ENCODE results near the gene FCHSD2.
"Not testable (repeated sequence)": the region's sequence is repeated elsewhere in the genome, so short reads cannot be mapped to it uniquely, and the experiment has no call there.

FCHSD2 gene

DNA sequence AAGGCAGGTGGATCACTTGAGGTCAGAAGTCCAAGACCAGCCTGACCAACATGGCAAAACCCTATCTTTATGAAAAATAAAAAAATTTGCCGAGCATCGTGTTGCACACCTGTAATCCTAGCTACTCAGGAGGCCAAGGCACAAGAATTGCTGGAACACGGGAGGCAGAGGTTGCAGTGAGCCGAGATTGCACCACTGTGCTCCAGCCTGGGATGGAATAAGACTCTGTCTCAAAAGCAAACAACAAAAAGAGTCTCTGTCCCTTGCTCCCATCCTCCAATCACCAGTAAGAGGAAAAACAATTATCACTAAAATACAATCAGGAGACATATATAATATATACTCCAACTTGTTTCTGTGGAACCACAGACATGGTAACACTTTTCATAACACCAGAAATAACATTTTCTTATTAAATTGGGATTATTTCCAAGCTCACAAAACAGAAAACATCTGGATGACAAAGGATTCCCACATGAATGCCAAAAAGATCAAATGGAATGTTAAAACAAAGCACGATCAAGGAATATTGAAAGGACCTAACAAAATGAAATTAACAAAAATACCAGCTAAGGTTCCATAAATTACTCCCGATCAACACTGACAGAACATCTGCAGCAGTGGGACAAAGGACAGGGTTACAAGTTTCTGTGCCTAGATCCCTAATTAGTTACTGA is 15.2 kb downstream of the FCHSD2 start:
- no peak for DNase-seq (ENCODE audit: low read depth in 3 of 3, low spot score in 1 of 3)

DNA sequence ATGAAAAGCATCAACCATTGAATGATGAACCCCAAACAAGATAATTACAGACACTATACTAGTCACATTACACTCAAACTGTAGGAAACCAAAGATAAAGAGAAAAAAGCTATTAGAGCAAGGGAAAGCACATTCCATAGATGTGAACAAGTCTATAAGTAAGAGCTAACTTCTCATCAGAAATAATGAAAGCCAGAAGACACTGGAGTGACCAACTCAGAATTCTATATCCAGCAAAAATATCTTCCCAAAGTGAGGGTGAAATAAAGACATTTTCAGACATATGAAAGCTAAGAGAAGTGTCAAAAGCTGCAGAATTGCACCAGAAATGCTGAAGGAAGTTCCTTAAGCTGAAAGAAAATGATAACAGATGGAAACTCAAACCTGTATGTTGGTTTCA is 17.3 kb downstream of the FCHSD2 start:
- DNase-seq (ENCODE audit: low read depth in 3 of 3, low spot score in 1 of 3), result no peak

GRCh38 chr11:73123892-73124291 is 18.2 kb downstream of the FCHSD2 start:
- DNase-seq (ENCODE audit: low read depth in 3 of 3, low spot score in 1 of 3), result not testable (repeated sequence)

DNA sequence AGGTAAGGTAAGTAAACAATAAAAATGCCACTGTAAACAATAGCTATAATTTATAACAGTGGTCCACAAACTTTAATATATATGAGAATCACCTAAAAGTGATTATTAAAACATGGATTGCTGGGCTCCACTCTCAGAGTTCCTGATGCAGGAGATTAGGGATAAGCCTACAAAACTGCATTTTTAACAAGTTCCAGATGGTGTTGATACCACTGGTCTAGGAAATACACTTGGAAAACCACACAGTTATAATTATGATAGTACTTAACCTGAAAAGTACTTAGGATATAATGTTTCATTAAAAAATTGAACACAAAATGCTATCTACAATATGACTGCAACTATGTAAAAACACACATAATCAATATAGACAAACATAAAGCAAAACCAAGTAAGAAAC is 20.4 kb downstream of the FCHSD2 start:
- DNase-seq (ENCODE audit: low read depth in 3 of 3, low spot score in 1 of 3), result no peak

DNA sequence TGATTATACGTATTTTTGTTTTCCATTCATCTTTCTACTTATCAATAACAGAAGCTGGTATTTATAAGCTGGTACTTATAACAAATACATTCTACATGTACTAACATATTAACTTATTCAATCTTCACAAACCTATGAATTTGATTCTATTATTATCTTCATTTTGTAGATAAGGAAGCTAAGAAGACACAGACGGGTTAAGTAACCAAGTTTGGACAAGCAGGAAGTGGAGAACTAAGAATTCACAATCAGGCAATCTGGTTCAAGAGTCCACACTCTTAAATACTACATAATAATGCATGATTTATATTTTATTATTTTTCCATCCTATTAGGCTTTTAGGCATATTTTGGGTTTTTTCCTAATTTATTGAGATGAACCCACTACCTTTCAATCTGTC is 25.0 kb downstream of the FCHSD2 start:
- DNase-seq (ENCODE audit: low read depth in 3 of 3, low spot score in 1 of 3), result no peak

- no peak for DNase-seq (ENCODE audit: low read depth in 3 of 3, low spot score in 1 of 3)
These were observed 25.5 kb downstream of the FCHSD2 start for GRCh38 chr11:73116636-73117035.

GRCh38 chr11:73114835-73115220 is 27.3 kb downstream of the FCHSD2 start:
- DNase-seq (ENCODE audit: low read depth in 3 of 3, low spot score in 1 of 3), result no peak

- DNase-seq (ENCODE audit: low read depth in 3 of 3, low spot score in 1 of 3), result no peak
These were observed 27.8 kb downstream of the FCHSD2 start for GRCh38 chr11:73114110-73114834.

- DNase-seq (ENCODE audit: low read depth in 3 of 3, low spot score in 1 of 3), result no peak
These were observed 28.7 kb downstream of the FCHSD2 start for GRCh38 chr11:73113426-73113825.

GRCh38 chr11:73107597-73107996 is 34.5 kb downstream of the FCHSD2 start:
- no peak for DNase-seq (ENCODE audit: low read depth in 3 of 3, low spot score in 1 of 3)

DNA sequence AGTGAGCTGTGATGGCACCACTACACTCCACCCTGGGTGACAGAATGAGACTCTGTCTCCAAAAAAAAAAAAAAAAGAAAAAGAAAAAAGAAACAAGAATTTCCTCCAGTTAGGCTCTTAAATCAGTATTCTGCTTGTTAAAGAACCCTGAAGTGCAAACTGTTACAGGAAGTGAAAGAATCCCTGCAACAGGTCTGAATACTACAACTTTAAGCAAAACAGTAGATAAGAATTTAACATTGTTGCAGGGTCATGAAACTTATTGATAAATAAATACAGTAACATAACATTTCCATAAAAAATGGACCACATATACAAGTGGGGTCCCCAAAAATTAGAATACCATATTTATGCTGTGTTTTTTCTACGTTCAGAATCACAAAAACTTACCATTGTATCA is 35.8 kb downstream of the FCHSD2 start:
- no peak for DNase-seq (ENCODE audit: low read depth in 3 of 3, low spot score in 1 of 3)

GRCh38 chr11:73100578-73100977 is 41.5 kb downstream of the FCHSD2 start:
- DNase-seq (ENCODE audit: low read depth in 3 of 3, low spot score in 1 of 3), result no peak

GRCh38 chr11:73099512-73100266 is 42.4 kb downstream of the FCHSD2 start:
- no peak for DNase-seq (ENCODE audit: low read depth in 3 of 3, low spot score in 1 of 3)

GRCh38 chr11:73095613-73096012 is 46.5 kb downstream of the FCHSD2 start:
- no peak for DNase-seq (ENCODE audit: low read depth in 3 of 3, low spot score in 1 of 3)

DNA sequence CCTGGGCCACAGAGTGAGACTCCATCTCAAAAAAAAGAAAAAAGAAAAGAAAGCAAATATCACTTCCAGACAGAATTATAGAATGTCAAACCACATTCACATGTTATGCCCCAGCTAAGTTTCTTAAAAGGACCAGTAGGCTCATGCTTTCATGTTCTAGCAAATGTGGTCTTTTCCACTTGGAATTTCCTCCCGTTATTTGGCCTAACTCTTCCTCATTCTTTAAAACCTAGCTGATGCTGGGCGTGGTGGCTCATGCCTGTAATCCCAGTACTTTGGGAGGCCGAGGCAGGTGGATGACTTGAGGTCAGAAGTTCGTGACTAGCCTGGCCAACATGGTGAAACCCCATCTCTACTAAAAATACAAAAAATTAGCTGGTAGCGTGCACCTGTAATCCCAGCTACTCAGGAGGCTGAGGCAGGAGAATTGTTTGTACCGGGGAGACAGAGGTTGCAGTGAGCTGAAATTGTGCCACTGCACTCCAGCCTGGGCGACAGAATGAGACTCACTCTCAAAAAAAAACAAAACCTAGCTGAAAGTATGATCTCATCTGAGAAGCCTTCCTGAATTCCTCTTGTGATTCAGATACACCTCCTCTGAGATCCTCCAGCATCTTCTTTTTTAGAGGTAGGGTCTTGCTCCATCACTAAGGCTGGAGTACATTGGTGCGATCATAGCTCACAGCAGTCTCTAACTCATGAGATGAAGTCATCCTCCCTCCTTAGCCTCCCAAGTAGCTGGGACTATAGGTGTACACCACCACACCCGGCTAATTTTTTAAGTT is 50.4 kb downstream of the FCHSD2 start:
- no peak for DNase-seq (ENCODE audit: low read depth in 3 of 3, low spot score in 1 of 3)

- no peak for DNase-seq (ENCODE audit: low read depth in 3 of 3, low spot score in 1 of 3)
These were observed 54.4 kb downstream of the FCHSD2 start for GRCh38 chr11:73087730-73088129.

DNA sequence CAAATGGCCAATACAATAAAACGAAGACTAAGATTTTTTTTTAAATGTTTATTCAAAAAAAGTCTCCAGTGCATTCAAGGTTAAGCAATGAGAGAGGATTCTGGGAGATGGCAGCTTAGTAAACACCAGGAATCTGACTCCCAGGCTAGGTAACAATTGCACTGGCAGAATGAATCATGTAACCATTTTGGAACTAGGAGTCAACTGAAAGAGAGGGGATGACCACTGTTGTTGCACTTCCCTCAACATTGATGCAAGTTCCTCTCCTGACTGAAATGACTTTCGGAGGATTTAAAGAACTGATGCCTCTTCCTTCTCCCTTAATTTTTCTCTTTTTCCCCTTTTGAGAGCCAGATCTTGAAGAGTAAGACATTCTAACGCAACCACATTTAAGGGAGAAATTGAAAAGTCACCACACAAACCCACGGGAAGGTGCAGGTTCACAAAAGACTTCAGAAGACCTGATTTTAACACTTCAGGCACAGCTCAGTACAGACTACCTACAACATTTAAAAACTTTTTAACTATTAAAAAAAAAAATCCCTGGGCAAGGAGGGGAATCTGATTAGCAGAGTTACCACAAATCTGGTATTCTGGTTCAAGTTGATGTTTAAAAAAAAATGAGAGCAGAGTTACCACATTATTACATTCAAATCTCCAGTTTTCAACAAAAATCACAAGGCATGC is 56.8 kb downstream of the FCHSD2 start:
- DNase-seq (ENCODE audit: low read depth in 3 of 3, low spot score in 1 of 3), result no peak

- DNase-seq (ENCODE audit: low read depth in 3 of 3, low spot score in 1 of 3), result no peak
These were observed 63.5 kb downstream of the FCHSD2 start for GRCh38 chr11:73078631-73079030.

GRCh38 chr11:73077454-73077853 is 64.7 kb downstream of the FCHSD2 start:
- DNase-seq (ENCODE audit: low read depth in 3 of 3, low spot score in 1 of 3), result no peak

- no peak for DNase-seq (ENCODE audit: low read depth in 3 of 3, low spot score in 1 of 3)
These were observed 67.8 kb downstream of the FCHSD2 start for GRCh38 chr11:73074319-73074718.

DNA sequence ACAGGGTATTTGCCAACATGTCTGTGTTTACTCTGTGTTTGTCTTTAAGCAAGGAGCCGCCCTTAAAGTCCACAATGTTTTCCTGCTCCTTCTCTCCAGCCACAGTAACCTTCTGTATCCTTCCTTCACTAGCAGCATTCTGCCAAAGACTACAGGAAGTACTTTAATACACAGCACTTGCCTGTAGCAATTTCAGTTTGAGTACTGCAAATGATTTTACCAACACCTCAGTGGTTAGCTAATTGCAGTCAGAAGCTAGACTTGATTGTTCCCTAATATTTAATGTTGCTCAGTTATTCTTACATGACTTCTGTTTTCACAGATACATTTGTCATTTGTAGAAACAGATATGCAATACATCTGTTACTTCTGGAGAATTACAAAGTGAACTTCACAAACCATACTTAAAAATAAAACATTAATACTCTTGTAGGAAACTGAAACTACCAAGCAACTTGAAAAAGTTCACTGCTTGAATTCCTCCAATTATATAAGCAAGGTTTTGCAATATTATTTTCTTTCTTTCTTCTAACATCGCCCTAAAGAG is 69.1 kb downstream of the FCHSD2 start:
- no peak for DNase-seq (ENCODE audit: low read depth in 3 of 3, low spot score in 1 of 3)

Data from stimulated activated CD4-positive, alpha-beta T cell treated with anti-CD3 and anti-CD28 coated beads, TNF-alpha, amount 100 ng/mL, for 1 hour (primary cell).